GM23338 (cell line): Measurements from ENCODE around the gene PPM1J. TPM values are rescaled to one million over a fixed set of nuclear protein-coding genes. Genes with fewer than 3 reads are reported as not detected.
A peak's percentile ranks its signal among the peaks of the same experiment; 100 is the strongest.

Experiments
- ATAC-seq: fragments of 200-7000 bp; cut with Tn5 transposase; 3 replicates; pipeline ENCODE4 v1.9.1; 2020
- DNase-seq: peaks from one replicate; pipeline ENCODE4 v3.0.0-alpha.2; 2015; ENCODE audit warnings: low spot score
- H2AFZ ChIP-seq: fragments of 200-600 bp; sonication (generic); 2 replicates; pipeline ENCODE4 v1.8.0; 2016; ENCODE audit warnings: antibody characterized with exemption, mild to moderate bottlenecking, moderate library complexity
- H3F3A ChIP-seq: fragments of 200-600 bp; sonication (generic); replicated peaks from 2 replicates; pipeline ENCODE4 v1.8.0; 2017; ENCODE audit warnings: antibody characterized with exemption, mixed run types, low read depth
- H3K27ac ChIP-seq: fragments of 200-600 bp; sonication (generic); 2 replicates; pipeline ENCODE4 v1.6.1; 2016; ENCODE audit warnings: low read depth
- H3K27me3 ChIP-seq: fragments of 200-600 bp; sonication (generic); 2 replicates; pipeline ENCODE4 v1.8.0; 2016; ENCODE audit warnings: mild to moderate bottlenecking, mixed run types, moderate library complexity; ENCODE audit not compliant: insufficient read depth
- H3K36me3 ChIP-seq: fragments of 200-600 bp; sonication (generic); 2 replicates; pipeline ENCODE4 v1.8.0; 2016; ENCODE audit warnings: mild to moderate bottlenecking; ENCODE audit not compliant: insufficient read depth
- H3K4me1 ChIP-seq: fragments of 200-600 bp; sonication (generic); 2 replicates; pipeline ENCODE4 v1.8.0; 2016; ENCODE audit warnings: mild to moderate bottlenecking, moderate library complexity; ENCODE audit not compliant: insufficient read depth
- H3K4me2 ChIP-seq: fragments of 200-600 bp; sonication (generic); 2 replicates; pipeline ENCODE4 v1.7.1; 2017; ENCODE audit warnings: mixed run types
- H3K4me3 ChIP-seq: fragments of 200-600 bp; sonication (generic); 2 replicates; pipeline ENCODE4 v1.6.1; 2016; ENCODE audit warnings: mixed run types
- H3K79me2 ChIP-seq: fragments of 200-600 bp; sonication (generic); replicated peaks from 2 replicates; pipeline ENCODE4 v1.8.0; 2017; ENCODE audit warnings: mild to moderate bottlenecking; ENCODE audit not compliant: insufficient read depth
- H3K9me2 ChIP-seq: fragments of 200-600 bp; sonication (generic); 2 replicates; pipeline ENCODE4 v1.8.0; 2017; ENCODE audit not compliant: insufficient read depth
- H4K20me1 ChIP-seq: fragments of 200-600 bp; sonication (generic); replicated peaks from 2 replicates; pipeline ENCODE4 v1.8.0; 2017; ENCODE audit warnings: mild to moderate bottlenecking; ENCODE audit not compliant: insufficient read depth
- H3K27ac Mint-ChIP-seq: 2 replicates; pipeline ENCODE4 v1.8.0; 2020; ENCODE audit warnings: inconsistent platforms, mild to moderate bottlenecking, moderate library complexity, mixed read lengths
- H3K27me3 Mint-ChIP-seq: 3 replicates; pipeline ENCODE4 v1.8.0; 2022; ENCODE audit warnings: low read depth, mild to moderate bottlenecking, moderate library complexity, mixed read lengths, inconsistent platforms; ENCODE audit not compliant: insufficient read depth, poor library complexity
- H3K36me3 Mint-ChIP-seq: 3 replicates; pipeline ENCODE4 v1.8.0; 2021; ENCODE audit warnings: low read depth, mild to moderate bottlenecking, inconsistent platforms, moderate library complexity, mixed read lengths
- H3K4me1 Mint-ChIP-seq: 3 replicates; pipeline ENCODE4 v1.8.0; 2020; ENCODE audit warnings: mild to moderate bottlenecking, inconsistent platforms, mixed read lengths
- H3K4me3 Mint-ChIP-seq: 3 replicates; pipeline ENCODE4 v1.8.0; 2021; ENCODE audit warnings: moderate library complexity, mild to moderate bottlenecking, inconsistent platforms, mixed read lengths
- H3K9me3 Mint-ChIP-seq: 3 replicates; pipeline ENCODE4 v1.8.0; 2020; ENCODE audit warnings: moderate library complexity, mild to moderate bottlenecking, inconsistent platforms, mixed read lengths
- polyA plus RNA-seq: library from polyadenylated mRNA; unstranded; fragments of >200 nt; fragmentation: Nextera tagmentation; extraction: Ambion mirVana; gene quantifications from 2 replicates; pipeline ENCODE4 v1.2.1, GENCODE V29; 2016
- total RNA-seq: library from RNA; depleted of rRNA; stranded (reverse); fragments of >200 nt; shearing (Covaris generic); gene quantifications from 2 replicates; pipeline ENCODE4 v1.2.3, GENCODE V29; 2014
- TF ChIP-seq, protein P1 (sequence below), 2 experiments: fragments of 200-600 bp in 1 of 2; sonication (generic) in 1 of 2; conservative IDR thresholded peaks; 2 replicates each; pipeline versions ENCODE4 v1.5.1 to v1.6.1; 2016 to 2017; ENCODE audit warnings: antibody characterized with exemption in 2 of 2, low read depth in 2 of 2, mild to moderate bottlenecking in 2 of 2, moderate library complexity in 1 of 2
- TF ChIP-seq, protein P2 (sequence below): fragments of 250-450 bp; sonication (Bioruptor Pico); IDR thresholded peaks from 2 replicates; pipeline ENCODE4 v1.5.0; 2020; ENCODE audit warnings: mild to moderate bottlenecking, moderate library complexity
- TF ChIP-seq, protein P3 (sequence below): IDR thresholded peaks from 2 replicates; pipeline ENCODE4 v1.6.1; 2016; ENCODE audit warnings: antibody characterized with exemption
- TF ChIP-seq, protein P4 (sequence below): IDR thresholded peaks from one replicate; pipeline ENCODE4 v1.6.1; 2018; ENCODE audit warnings: antibody characterized with exemption; ENCODE audit not compliant: unreplicated experiment

The PPM1J gene
- total and polyA plus RNA-seq, 2 experiments from 2014 or later: 19.0 to 22.4 TPM

DNA sequence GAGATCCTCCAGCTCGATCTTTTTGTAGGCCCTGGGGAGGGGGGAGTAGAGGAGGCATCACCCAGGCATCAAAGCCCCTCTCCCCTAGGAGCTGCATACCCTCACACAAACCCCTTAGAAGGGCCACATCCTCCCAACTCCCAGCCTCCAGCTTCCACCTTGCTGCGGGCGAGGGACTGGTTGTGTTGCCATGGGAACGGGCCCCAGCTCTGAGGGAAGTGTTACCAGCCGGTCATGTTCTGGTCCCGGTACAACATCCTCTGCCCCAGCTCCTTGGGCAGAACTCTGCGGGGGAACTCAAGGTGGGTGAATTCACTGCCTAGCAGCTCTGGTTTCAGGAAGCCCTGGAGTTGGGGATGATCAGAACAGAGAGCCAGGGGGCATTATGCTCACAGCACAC, 4.1 kb downstream of the PPM1J start:
- DNase-seq: peak; percentile 52
- Histone ChIP-seq H4K20me1 (no peaks in the 10 kb centered on the region; the same call in 1 of the 2 replicates), H3F3A (peaks cover 7% of the 10 kb centered on the region), H3K79me2 (no peaks in the 10 kb centered on the region), H3K9me2 (no peaks in the 10 kb centered on the region), H3K4me2 (peak overlapping the region; percentile 64), H3K4me1 (peaks cover 36% of the 10 kb centered on the region), H3K27me3 (peaks cover 35% of the 10 kb centered on the region), H3K36me3 (no peaks in the 10 kb centered on the region; the same call in 1 of the 2 replicates), H3K27ac (no peak overlapping the region), H2AFZ (no peak overlapping the region), H3K4me3 (0 out of 2 replicates have a peak overlapping the region, but pooled peaks have one; percentile 13)
- TF ChIP-seq, protein P1, sequence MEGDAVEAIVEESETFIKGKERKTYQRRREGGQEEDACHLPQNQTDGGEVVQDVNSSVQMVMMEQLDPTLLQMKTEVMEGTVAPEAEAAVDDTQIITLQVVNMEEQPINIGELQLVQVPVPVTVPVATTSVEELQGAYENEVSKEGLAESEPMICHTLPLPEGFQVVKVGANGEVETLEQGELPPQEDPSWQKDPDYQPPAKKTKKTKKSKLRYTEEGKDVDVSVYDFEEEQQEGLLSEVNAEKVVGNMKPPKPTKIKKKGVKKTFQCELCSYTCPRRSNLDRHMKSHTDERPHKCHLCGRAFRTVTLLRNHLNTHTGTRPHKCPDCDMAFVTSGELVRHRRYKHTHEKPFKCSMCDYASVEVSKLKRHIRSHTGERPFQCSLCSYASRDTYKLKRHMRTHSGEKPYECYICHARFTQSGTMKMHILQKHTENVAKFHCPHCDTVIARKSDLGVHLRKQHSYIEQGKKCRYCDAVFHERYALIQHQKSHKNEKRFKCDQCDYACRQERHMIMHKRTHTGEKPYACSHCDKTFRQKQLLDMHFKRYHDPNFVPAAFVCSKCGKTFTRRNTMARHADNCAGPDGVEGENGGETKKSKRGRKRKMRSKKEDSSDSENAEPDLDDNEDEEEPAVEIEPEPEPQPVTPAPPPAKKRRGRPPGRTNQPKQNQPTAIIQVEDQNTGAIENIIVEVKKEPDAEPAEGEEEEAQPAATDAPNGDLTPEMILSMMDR (conservative IDR thresholded peaks at IDR 0.05; ENCODE audit: low read depth in 2 of 2): no peak
- TF ChIP-seq, protein P2, sequence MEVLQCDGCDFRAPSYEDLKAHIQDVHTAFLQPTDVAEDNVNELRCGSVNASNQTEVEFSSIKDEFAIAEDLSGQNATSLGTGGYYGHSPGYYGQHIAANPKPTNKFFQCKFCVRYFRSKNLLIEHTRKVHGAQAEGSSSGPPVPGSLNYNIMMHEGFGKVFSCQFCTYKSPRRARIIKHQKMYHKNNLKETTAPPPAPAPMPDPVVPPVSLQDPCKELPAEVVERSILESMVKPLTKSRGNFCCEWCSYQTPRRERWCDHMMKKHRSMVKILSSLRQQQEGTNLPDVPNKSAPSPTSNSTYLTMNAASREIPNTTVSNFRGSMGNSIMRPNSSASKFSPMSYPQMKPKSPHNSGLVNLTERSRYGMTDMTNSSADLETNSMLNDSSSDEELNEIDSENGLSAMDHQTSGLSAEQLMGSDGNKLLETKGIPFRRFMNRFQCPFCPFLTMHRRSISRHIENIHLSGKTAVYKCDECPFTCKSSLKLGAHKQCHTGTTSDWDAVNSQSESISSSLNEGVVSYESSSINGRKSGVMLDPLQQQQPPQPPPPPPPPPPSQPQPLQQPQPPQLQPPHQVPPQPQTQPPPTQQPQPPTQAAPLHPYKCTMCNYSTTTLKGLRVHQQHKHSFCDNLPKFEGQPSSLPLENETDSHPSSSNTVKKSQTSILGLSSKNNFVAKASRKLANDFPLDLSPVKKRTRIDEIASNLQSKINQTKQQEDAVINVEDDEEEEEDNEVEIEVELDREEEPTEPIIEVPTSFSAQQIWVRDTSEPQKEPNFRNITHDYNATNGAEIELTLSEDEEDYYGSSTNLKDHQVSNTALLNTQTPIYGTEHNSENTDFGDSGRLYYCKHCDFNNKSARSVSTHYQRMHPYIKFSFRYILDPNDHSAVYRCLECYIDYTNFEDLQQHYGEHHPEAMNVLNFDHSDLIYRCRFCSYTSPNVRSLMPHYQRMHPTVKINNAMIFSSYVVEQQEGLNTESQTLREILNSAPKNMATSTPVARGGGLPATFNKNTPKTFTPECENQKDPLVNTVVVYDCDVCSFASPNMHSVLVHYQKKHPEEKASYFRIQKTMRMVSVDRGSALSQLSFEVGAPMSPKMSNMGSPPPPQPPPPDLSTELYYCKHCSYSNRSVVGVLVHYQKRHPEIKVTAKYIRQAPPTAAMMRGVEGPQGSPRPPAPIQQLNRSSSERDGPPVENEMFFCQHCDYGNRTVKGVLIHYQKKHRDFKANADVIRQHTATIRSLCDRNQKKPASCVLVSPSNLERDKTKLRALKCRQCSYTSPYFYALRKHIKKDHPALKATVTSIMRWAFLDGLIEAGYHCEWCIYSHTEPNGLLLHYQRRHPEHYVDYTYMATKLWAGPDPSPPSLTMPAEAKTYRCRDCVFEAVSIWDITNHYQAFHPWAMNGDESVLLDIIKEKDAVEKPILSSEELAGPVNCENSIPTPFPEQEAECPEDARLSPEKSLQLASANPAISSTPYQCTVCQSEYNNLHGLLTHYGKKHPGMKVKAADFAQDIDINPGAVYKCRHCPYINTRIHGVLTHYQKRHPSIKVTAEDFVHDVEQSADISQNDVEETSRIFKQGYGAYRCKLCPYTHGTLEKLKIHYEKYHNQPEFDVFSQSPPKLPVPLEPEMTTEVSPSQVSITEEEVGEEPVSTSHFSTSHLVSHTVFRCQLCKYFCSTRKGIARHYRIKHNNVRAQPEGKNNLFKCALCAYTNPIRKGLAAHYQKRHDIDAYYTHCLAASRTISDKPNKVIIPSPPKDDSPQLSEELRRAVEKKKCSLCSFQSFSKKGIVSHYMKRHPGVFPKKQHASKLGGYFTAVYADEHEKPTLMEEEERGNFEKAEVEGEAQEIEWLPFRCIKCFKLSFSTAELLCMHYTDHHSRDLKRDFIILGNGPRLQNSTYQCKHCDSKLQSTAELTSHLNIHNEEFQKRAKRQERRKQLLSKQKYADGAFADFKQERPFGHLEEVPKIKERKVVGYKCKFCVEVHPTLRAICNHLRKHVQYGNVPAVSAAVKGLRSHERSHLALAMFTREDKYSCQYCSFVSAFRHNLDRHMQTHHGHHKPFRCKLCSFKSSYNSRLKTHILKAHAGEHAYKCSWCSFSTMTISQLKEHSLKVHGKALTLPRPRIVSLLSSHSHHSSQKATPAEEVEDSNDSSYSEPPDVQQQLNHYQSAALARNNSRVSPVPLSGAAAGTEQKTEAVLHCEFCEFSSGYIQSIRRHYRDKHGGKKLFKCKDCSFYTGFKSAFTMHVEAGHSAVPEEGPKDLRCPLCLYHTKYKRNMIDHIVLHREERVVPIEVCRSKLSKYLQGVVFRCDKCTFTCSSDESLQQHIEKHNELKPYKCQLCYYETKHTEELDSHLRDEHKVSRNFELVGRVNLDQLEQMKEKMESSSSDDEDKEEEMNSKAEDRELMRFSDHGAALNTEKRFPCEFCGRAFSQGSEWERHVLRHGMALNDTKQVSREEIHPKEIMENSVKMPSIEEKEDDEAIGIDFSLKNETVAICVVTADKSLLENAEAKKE (CRISPR knock-in tag): no peak
- TF ChIP-seq, protein P3, sequence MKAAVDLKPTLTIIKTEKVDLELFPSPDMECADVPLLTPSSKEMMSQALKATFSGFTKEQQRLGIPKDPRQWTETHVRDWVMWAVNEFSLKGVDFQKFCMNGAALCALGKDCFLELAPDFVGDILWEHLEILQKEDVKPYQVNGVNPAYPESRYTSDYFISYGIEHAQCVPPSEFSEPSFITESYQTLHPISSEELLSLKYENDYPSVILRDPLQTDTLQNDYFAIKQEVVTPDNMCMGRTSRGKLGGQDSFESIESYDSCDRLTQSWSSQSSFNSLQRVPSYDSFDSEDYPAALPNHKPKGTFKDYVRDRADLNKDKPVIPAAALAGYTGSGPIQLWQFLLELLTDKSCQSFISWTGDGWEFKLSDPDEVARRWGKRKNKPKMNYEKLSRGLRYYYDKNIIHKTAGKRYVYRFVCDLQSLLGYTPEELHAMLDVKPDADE: no peak
- TF ChIP-seq, protein P4, sequence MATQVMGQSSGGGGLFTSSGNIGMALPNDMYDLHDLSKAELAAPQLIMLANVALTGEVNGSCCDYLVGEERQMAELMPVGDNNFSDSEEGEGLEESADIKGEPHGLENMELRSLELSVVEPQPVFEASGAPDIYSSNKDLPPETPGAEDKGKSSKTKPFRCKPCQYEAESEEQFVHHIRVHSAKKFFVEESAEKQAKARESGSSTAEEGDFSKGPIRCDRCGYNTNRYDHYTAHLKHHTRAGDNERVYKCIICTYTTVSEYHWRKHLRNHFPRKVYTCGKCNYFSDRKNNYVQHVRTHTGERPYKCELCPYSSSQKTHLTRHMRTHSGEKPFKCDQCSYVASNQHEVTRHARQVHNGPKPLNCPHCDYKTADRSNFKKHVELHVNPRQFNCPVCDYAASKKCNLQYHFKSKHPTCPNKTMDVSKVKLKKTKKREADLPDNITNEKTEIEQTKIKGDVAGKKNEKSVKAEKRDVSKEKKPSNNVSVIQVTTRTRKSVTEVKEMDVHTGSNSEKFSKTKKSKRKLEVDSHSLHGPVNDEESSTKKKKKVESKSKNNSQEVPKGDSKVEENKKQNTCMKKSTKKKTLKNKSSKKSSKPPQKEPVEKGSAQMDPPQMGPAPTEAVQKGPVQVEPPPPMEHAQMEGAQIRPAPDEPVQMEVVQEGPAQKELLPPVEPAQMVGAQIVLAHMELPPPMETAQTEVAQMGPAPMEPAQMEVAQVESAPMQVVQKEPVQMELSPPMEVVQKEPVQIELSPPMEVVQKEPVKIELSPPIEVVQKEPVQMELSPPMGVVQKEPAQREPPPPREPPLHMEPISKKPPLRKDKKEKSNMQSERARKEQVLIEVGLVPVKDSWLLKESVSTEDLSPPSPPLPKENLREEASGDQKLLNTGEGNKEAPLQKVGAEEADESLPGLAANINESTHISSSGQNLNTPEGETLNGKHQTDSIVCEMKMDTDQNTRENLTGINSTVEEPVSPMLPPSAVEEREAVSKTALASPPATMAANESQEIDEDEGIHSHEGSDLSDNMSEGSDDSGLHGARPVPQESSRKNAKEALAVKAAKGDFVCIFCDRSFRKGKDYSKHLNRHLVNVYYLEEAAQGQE: no peak
- no peak overlapping the region for H3K4me3 Mint-ChIP-seq
- H3K36me3 Mint-ChIP-seq: peaks cover 12% of the 10 kb centered on the region; the same call in 2 of the 3 replicates
- peaks cover 43% of the 10 kb centered on the region for H3K27me3 Mint-ChIP-seq
- ATAC-seq: no peak
- H3K27ac Mint-ChIP-seq: no peak overlapping the region
- H3K9me3 Mint-ChIP-seq: no peaks in the 10 kb centered on the region; the same call in 2 of the 3 replicates
- peaks cover 50% of the 10 kb centered on the region for H3K4me1 Mint-ChIP-seq
